ENCODE data around the gene DNAI4.

- no peak for TF ChIP-seq CTCF (IDR thresholded peaks at IDR 0.05; ENCODE audit: low read depth, low read length)
- TF ChIP-seq EZH2phosphoT487 (IDR thresholded peaks at IDR 0.05; ENCODE audit: low read depth): no peak
Measured at GRCh38 chr1:66889030-66889429, 35.6 kb downstream of the DNAI4 start.

Data from OCI-LY3 (cell line).